PC-3 (cell line): ENCODE measurements around the gene IQCC. TPM values are rescaled to one million over a fixed set of nuclear protein-coding genes. Genes with fewer than 3 reads are reported as not detected.

Experiments used
- ATAC-seq: fragments of 200-7000 bp; cut with Tn5 transposase; 2 replicates; pipeline ENCODE4 v1.9.1; 2020; ENCODE audit warnings: mild to moderate bottlenecking, moderate library complexity
- BruUV-seq: library from RNA; stranded (reverse); fragments of 400-500 nt; replicated peaks from 2 replicates; lab custom pipeline; 2021; lab: Mats Ljungman, UMichigan
- CTCF ChIA-PET: fragments of 300-600 bp; sonication (Branson Sonifier 250); formaldehyde crosslinking; loops from one replicate; lab custom pipeline; 2022; ENCODE audit warnings: antibody characterized with exemption; lab: Charles Lee
- POLR2A ChIA-PET: fragments of 300-600 bp; sonication (Branson Sonifier 250); formaldehyde crosslinking; loops from one replicate; lab custom pipeline; 2022; ENCODE audit warnings: antibody characterized with exemption; ENCODE audit not compliant: unreplicated experiment; lab: Charles Lee
- DNase-seq: peaks from one replicate; pipeline ENCODE4 v3.0.0-alpha.2; 2015
- H2AFZ ChIP-seq: fragments of 300-600 bp; sonication (generic); 2 replicates; pipeline ENCODE4 v1.6.0; 2016; ENCODE audit warnings: antibody characterized with exemption, low read length
- H3F3A ChIP-seq: fragments of 300-600 bp; sonication (generic); one replicate; pipeline ENCODE4 v1.6.0; 2017; ENCODE audit warnings: antibody characterized with exemption, low read length, control low read depth, mild to moderate bottlenecking; ENCODE audit not compliant: unreplicated experiment
- H3K27ac ChIP-seq: fragments of 300-600 bp; sonication (generic); 2 replicates; pipeline ENCODE4 v1.5.1; 2016; ENCODE audit warnings: mild to moderate bottlenecking, low read length
- H3K27me3 ChIP-seq: fragments of 300-600 bp; sonication (generic); 2 replicates; pipeline ENCODE4 v1.6.1; 2016; ENCODE audit warnings: low read length, mixed read lengths
- H3K36me3 ChIP-seq: fragments of 300-600 bp; sonication (generic); 2 replicates; pipeline ENCODE4 v1.6.1; 2016; ENCODE audit warnings: low read depth, mixed run types, low read length, mixed read lengths
- H3K4me1 ChIP-seq: fragments of 300-600 bp; sonication (generic); 2 replicates; pipeline ENCODE4 v1.5.1; 2016; ENCODE audit warnings: low read length; ENCODE audit not compliant: insufficient read depth
- H3K4me2 ChIP-seq: fragments of 300-600 bp; sonication (generic); 2 replicates; pipeline ENCODE4 v1.6.0; 2016; ENCODE audit warnings: low read length
- H3K4me3 ChIP-seq: fragments of 300-600 bp; sonication (generic); 2 replicates; pipeline ENCODE4 v1.5.1; 2016; ENCODE audit warnings: mild to moderate bottlenecking, low read length, mixed read lengths
- H3K79me2 ChIP-seq: fragments of 300-600 bp; sonication (generic); 2 replicates; pipeline ENCODE4 v1.6.1; 2017; ENCODE audit warnings: low read length, mixed read lengths
- H3K9ac ChIP-seq: fragments of 300-600 bp; sonication (generic); 2 replicates; pipeline ENCODE4 v1.6.0; 2016; ENCODE audit warnings: mild to moderate bottlenecking, low read length
- H3K9me2 ChIP-seq: fragments of 300-600 bp; sonication (generic); replicated peaks from 2 replicates; pipeline ENCODE4 v1.6.1; 2016; ENCODE audit warnings: mixed run types, low read length, mixed read lengths
- H3K9me3 ChIP-seq: fragments of 300-600 bp; sonication (generic); 2 replicates; pipeline ENCODE4 v1.6.1; 2016; ENCODE audit warnings: low read length, mixed read lengths
- H4K20me1 ChIP-seq: fragments of 300-600 bp; sonication (generic); 2 replicates; pipeline ENCODE4 v1.6.1; 2016; ENCODE audit warnings: low read length, mixed read lengths
- CTCF ChIP-seq: fragments of 300-600 bp; sonication (generic); conservative IDR thresholded peaks from 2 replicates; pipeline ENCODE4 v1.5.1; 2017; ENCODE audit warnings: antibody characterized with exemption, low read depth, mild to moderate bottlenecking, low read length
- EZH2 ChIP-seq: fragments of 300-600 bp; sonication (generic); IDR thresholded peaks from one replicate; pipeline ENCODE4 v1.6.1; 2017; ENCODE audit warnings: antibody characterized with exemption, mild to moderate bottlenecking, low read length; ENCODE audit not compliant: unreplicated experiment
- EZH2phosphoT487 ChIP-seq: fragments of 300-600 bp; sonication (generic); IDR thresholded peaks from 2 replicates; pipeline ENCODE4 v1.6.1; 2018; ENCODE audit warnings: mild to moderate bottlenecking, antibody characterized with exemption, low read length, borderline replicate concordance
- intact Hi-C: fragments of 100-400 bp; cut with micrococcal nuclease; formaldehyde crosslinking; loops from 2 replicates; pipeline ENCODE4 v1.9.0; 2023
- total RNA-seq: library from RNA; depleted of rRNA; stranded (reverse); fragments of >200 nt; gene quantifications from 2 replicates; pipeline ENCODE4 v1.2.3, GENCODE V29; 2014

IQCC gene
- total RNA-seq, 1 experiment from 2014 or later, result 8.5 TPM

DNA sequence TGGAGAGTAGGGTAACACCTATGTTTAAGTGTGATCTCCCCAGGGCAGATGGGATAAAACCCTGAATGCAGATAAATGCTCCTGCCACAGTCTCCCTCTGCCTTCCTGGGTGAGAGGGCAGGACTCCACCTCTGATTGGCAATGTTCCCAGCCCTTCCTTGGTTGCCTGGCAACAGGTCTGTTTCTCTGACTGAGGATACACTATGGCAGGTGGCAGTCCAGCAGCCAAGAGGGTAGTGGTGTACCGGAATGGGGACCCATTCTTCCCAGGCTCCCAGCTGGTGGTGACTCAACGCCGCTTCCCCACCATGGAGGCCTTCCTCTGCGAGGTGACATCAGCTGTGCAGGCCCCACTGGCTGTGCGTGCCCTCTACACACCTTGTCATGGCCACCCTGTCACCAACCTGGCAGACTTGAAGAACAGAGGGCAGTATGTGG lies 3.4 kb downstream of the IQCC start, which contains the start of gene DCDC2B:
Gene DCDC2B (plus strand): TSS at position 199 of the 438 bp plus-strand sequence. CDS start 5 bp downstream, at position 204.
- Histone ChIP-seq H3K36me3 (peaks cover 5% of the 10 kb centered on the region; the same call in 1 of the 2 replicates), H2AFZ (no peak within 1 kb of the TSS), H3K4me2 (no peak within 1 kb of the TSS), H3K9me3 (no peaks in the 10 kb centered on the region), H3K27ac (no peak within 1 kb of the TSS), H3K9ac (no peak within 1 kb of the TSS), H3K9me2 (no peaks in the 10 kb centered on the region), H3K4me1 (peaks cover 19% of the 10 kb centered on the region; the same call in 1 of the 2 replicates), H3K27me3 (no peaks in the 10 kb centered on the region), H3F3A (no peaks in the 10 kb centered on the region), H3K79me2 (peaks cover 18% of the 10 kb centered on the region), H4K20me1 (no peaks in the 10 kb centered on the region), H3K4me3 (no peak within 1 kb of the TSS)
- intact Hi-C loops, result no loop called here
- ChIA-PET CTCF (no interaction called here), POLR2A (no interaction called here)
- ATAC-seq (peak; percentile 9), DNase-seq (peak; percentile 74)
- no TSS peak for BruUV-seq
- no peak for TF ChIP-seq EZH2phosphoT487
- TF ChIP-seq CTCF, result no peak
- no peak for TF ChIP-seq EZH2

- peak overlapping the region; percentile 70 for H3K4me2 ChIP-seq
- peak overlapping the region; percentile 94 for H3K27ac ChIP-seq
Measured at GRCh38 chr1:32215629-32216480, 10.4 kb downstream of the IQCC start.

More at GRCh38 chr1:32215629-32216480, 10.4 kb downstream of the IQCC start:
- DNase-seq (peak; percentile 81), ATAC-seq (peak; percentile 84)
- peaks cover 32% of the 10 kb centered on the region for H3K4me1 ChIP-seq
- POLR2A ChIA-PET, result interaction anchor here (0.6 to 0.8 kb wide), 5 partner anchors 24 to 135 kb away, joined by 3 to 8 read pairs (median 4); no protein-coding TSS in a partner anchor
- peak overlapping the region; percentile 59 for H3K9ac ChIP-seq
- BruUV-seq, result no TSS peak
- TF ChIP-seq EZH2phosphoT487, result no peak
- no peak for TF ChIP-seq EZH2
- peak; percentile 87 for TF ChIP-seq CTCF
- intact Hi-C loops, result loop anchor here (5.0 kb wide), 4 partner anchors 76 to 196 kb away; partner anchors contain the start of gene HDAC1
- CTCF ChIA-PET, result interaction anchor here (0.5 to 2.3 kb wide), 10 partner anchors 25 to 179 kb away, joined by 3 to 17 read pairs (median 6); partner anchors contain the start of gene BSDC1
- no peaks in the 10 kb centered on the region for H3K9me2 ChIP-seq
- peaks cover 6% of the 10 kb centered on the region for H3F3A ChIP-seq
- H3K4me3 ChIP-seq, result peak overlapping the region; percentile 21; the same call in 1 of the 2 replicates
- H3K27me3 ChIP-seq, result no peaks in the 10 kb centered on the region
- no peaks in the 10 kb centered on the region for H3K9me3 ChIP-seq
- peaks cover 12% of the 10 kb centered on the region; the same call in 1 of the 2 replicates for H3K36me3 ChIP-seq
- 0 out of 2 replicates have a peak overlapping the region, but pooled peaks have one; percentile 27 for H2AFZ ChIP-seq
- H4K20me1 ChIP-seq, result no peaks in the 10 kb centered on the region
- H3K79me2 ChIP-seq, result peaks cover 14% of the 10 kb centered on the region
